ENCODE results near the gene STUM.
"Not testable (repeated sequence)": the region's sequence is repeated elsewhere in the genome, so short reads cannot be mapped to it uniquely, and the experiment has no call there.

STUM gene

GRCh38 chr1:226604560-226605317 lies 56.2 kb downstream of the STUM start:
- no peak for DNase-seq (ENCODE audit: low read depth in 2 of 2)

- no peak for DNase-seq (ENCODE audit: low read depth in 2 of 2)
These were observed 56.9 kb downstream of the STUM start for GRCh38 chr1:226605318-226605950.

- no peak for DNase-seq (ENCODE audit: low read depth in 2 of 2)
These were observed 58.0 kb downstream of the STUM start for GRCh38 chr1:226606311-226607267.

- DNase-seq (ENCODE audit: low read depth in 2 of 2): no peak
These were observed 58.7 kb downstream of the STUM start for GRCh38 chr1:226607268-226607660.

- no peak for DNase-seq (ENCODE audit: low read depth in 2 of 2)
These were observed 59.3 kb downstream of the STUM start for GRCh38 chr1:226607821-226608220.

- DNase-seq (ENCODE audit: low read depth in 2 of 2): peak; percentile 24 to 63
These were observed 60.3 kb downstream of the STUM start for GRCh38 chr1:226608699-226609505.

GRCh38 chr1:226609836-226610455 lies 61.4 kb downstream of the STUM start:
- DNase-seq (ENCODE audit: low read depth in 2 of 2): no peak

GRCh38 chr1:226610671-226611070 lies 62.1 kb downstream of the STUM start:
- DNase-seq (ENCODE audit: low read depth in 2 of 2): no peak

- DNase-seq (ENCODE audit: low read depth in 2 of 2): no peak
These were observed 62.7 kb downstream of the STUM start for GRCh38 chr1:226611301-226611700.

- not testable (repeated sequence) for DNase-seq (ENCODE audit: low read depth in 2 of 2)
These were observed 63.4 kb downstream of the STUM start for GRCh38 chr1:226611980-226612379.

- no peak for DNase-seq (ENCODE audit: low read depth in 2 of 2)
These were observed 67.3 kb downstream of the STUM start for GRCh38 chr1:226615876-226616275.

- no peak for DNase-seq (ENCODE audit: low read depth in 2 of 2)
These were observed 68.1 kb downstream of the STUM start for GRCh38 chr1:226616636-226617035.

- DNase-seq (ENCODE audit: low read depth in 2 of 2): no peak
These were observed 68.5 kb downstream of the STUM start for GRCh38 chr1:226617109-226617508.

- DNase-seq (ENCODE audit: low read depth in 2 of 2): not testable (repeated sequence)
These were observed 69.2 kb downstream of the STUM start for GRCh38 chr1:226617719-226618118.

- no peak for DNase-seq (ENCODE audit: low read depth in 2 of 2)
These were observed 69.8 kb downstream of the STUM start for GRCh38 chr1:226618380-226618779.

- DNase-seq (ENCODE audit: low read depth in 2 of 2): no peak
These were observed 70.5 kb downstream of the STUM start for GRCh38 chr1:226619031-226619430.

- DNase-seq (ENCODE audit: low read depth in 2 of 2): no peak
These were observed 73.4 kb downstream of the STUM start for GRCh38 chr1:226622012-226622411.

- no peak for DNase-seq (ENCODE audit: low read depth in 2 of 2)
These were observed 76.0 kb downstream of the STUM start for GRCh38 chr1:226624526-226624925.

GRCh38 chr1:226625326-226625725 lies 76.8 kb downstream of the STUM start:
- DNase-seq (ENCODE audit: low read depth in 2 of 2): no peak

GRCh38 chr1:226625832-226626576 lies 77.4 kb downstream of the STUM start:
- no peak for DNase-seq (ENCODE audit: low read depth in 2 of 2)
